HCT116 (cell line): ENCODE measurements around the gene RBM12.

Source experiments
- CBX3 ChIP-seq: IDR thresholded peaks from 2 replicates; pipeline ENCODE4 v1.6.1; 2012; ENCODE audit warnings: low read depth
- YY1 ChIP-seq: IDR thresholded peaks from 2 replicates; pipeline ENCODE4 v1.6.1; 2011; ENCODE audit warnings: low read length, low read depth, moderate library complexity, mild to moderate bottlenecking; ENCODE audit not compliant: insufficient replicate concordance; ENCODE audit errors: extremely low read depth
- ZNF274 ChIP-seq: fragments of 200-500 bp; sonication (Bioruptor generic); IDR thresholded peaks from 2 replicates; pipeline ENCODE4 v1.6.1; 2014; ENCODE audit warnings: mild to moderate bottlenecking, low read depth, low read length, inconsistent platforms
- TF ChIP-seq, protein P1 (sequence below), 3 experiments: fragments of 200-600 bp in 1 of 3; sonication (generic) in 1 of 3; IDR thresholded peaks in 2 of 3; conservative IDR thresholded peaks in 1 of 3; 2 replicates each; pipeline ENCODE4 v1.5.1; 2012 to 2017; ENCODE audit warnings: low read depth in 2 of 3, low read length in 2 of 3, antibody characterized with exemption in 1 of 3, borderline replicate concordance in 1 of 3, control low read depth in 1 of 3, mild to moderate bottlenecking in 1 of 3, mixed read lengths in 1 of 3, mixed run types in 1 of 3, moderate library complexity in 1 of 3; ENCODE audit not compliant: insufficient read depth in 1 of 3

DNA sequence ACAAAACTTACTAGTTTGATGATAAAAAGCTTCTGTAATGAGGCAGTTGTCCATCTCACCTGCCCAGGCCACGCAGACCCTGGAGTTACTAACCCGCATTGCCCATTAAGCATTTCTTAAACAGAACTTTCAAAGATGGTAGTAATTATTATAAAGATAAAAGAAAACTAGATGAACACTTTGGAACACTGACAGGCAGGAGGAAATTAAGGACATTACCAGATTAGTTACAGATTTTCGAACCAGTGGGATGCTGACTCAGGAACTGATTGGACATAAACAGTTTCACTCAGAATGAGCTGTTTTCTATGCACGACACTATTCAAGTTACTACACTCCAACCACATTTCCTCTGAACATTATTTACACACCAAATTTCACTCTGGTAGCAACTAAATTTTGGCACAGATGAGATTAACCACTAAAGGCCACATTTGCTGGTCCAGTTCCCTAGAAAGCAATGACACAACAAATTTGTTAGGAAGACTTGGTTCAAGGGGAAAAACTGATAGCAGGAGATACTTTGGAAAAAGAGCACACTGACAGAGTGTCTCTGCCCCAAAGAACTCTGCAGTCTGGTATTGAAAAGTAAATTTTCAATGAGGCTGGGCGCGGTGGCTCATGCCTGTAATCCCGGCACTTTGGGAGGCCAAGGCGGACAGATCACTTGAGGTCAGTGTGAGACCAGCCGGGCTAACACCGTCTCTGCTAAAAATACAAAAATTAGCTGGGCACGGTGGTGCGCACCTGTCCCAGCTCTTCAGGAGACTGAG lies 37.5 kb upstream of the RBM12 start:
- TF ChIP-seq YY1, result no peak
- TF ChIP-seq, protein P1, sequence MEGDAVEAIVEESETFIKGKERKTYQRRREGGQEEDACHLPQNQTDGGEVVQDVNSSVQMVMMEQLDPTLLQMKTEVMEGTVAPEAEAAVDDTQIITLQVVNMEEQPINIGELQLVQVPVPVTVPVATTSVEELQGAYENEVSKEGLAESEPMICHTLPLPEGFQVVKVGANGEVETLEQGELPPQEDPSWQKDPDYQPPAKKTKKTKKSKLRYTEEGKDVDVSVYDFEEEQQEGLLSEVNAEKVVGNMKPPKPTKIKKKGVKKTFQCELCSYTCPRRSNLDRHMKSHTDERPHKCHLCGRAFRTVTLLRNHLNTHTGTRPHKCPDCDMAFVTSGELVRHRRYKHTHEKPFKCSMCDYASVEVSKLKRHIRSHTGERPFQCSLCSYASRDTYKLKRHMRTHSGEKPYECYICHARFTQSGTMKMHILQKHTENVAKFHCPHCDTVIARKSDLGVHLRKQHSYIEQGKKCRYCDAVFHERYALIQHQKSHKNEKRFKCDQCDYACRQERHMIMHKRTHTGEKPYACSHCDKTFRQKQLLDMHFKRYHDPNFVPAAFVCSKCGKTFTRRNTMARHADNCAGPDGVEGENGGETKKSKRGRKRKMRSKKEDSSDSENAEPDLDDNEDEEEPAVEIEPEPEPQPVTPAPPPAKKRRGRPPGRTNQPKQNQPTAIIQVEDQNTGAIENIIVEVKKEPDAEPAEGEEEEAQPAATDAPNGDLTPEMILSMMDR (IDR thresholded peaks at IDR 0.05 in 2 of 3, conservative IDR thresholded peaks at IDR 0.05 in 1 of 3; ENCODE audit: borderline replicate concordance in 1 of 3, insufficient read depth in 1 of 3, low read depth in 2 of 3, low read length in 2 of 3), result no peak
- TF ChIP-seq ZNF274, result no peak
- no peak for TF ChIP-seq CBX3
